ENCODE data around the gene ARHGAP25.
"Not testable (repeated sequence)": the region's sequence is repeated elsewhere in the genome, so short reads cannot be mapped to it uniquely, and the experiment has no call there.

Gene ARHGAP25

GRCh38 chr2:68792751-68793150 is 58.1 kb downstream of the ARHGAP25 start:
- DNase-seq (ENCODE audit: extremely low read depth in 1 of 2, low read depth in 1 of 2): no peak

GRCh38 chr2:68796295-68796905 is 61.8 kb downstream of the ARHGAP25 start:
- DNase-seq (ENCODE audit: extremely low read depth in 1 of 2, low read depth in 1 of 2): no peak

DNA sequence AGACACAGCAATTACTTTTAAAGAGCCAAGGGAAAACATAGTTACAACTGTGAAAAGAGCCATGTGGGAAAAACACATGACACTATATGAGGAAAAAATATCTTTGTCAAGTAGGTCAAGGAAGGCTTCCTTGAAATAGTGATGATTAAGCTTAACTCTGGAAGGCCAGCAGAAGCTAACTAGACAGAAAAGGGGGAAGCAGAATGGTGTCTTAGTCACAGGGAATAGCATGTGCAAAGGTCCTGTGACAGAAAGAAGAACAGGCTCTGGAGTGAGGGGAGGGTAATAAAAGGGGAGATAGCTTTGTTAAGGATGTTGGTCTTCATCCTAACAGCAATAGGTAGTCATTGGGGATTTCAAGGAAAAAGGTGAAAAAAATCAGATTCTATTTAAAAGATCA is 64.0 kb downstream of the ARHGAP25 start:
- no peak for DNase-seq (ENCODE audit: extremely low read depth in 1 of 2, low read depth in 1 of 2)

GRCh38 chr2:68799140-68800026 is 64.8 kb downstream of the ARHGAP25 start:
- no peak for DNase-seq (ENCODE audit: extremely low read depth in 1 of 2, low read depth in 1 of 2)

- no peak for DNase-seq (ENCODE audit: extremely low read depth in 1 of 2, low read depth in 1 of 2)
Measured at GRCh38 chr2:68800027-68800401, 65.4 kb downstream of the ARHGAP25 start.

DNA sequence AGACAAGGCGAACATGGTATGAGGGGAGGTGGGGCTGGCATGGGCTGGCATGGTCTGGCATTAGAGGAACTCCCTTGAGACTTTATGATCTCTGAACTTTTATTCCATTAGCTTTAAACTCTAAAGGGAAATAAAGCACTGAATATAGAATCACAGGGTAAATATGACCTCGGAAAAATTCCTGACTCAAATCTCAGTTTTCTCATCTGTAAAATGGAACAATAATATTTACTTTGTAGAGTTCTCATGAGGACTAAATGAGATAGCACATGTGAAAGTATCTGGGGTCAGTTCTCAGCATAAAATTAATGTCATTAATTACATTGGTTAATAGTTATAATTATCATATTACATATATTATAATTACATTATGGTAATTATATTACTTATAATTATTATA is 65.9 kb downstream of the ARHGAP25 start:
- no peak for DNase-seq (ENCODE audit: extremely low read depth in 1 of 2, low read depth in 1 of 2)

DNA sequence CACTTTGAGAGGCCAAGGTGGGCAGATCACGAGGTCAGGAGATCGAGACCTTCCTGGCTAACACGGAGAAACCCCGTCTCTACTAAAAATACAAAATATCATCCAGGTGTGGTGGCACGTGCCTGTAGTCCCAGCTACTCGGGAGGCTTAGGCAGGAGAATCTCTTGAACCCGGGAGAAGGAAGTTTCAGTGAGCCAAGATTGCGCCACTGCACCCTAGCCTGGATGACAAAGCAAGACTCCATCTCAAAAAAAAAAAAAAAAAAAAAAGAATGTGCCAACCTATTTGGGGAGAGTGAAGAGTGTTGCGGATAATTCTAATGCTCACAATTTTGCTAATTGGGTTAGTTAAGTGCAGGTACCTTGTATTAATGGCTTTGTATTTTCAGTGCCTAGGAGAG is 67.5 kb downstream of the ARHGAP25 start:
- DNase-seq (ENCODE audit: extremely low read depth in 1 of 2, low read depth in 1 of 2): not testable (repeated sequence)

- no peak for DNase-seq (ENCODE audit: extremely low read depth in 1 of 2, low read depth in 1 of 2)
Measured at GRCh38 chr2:68805025-68805424, 70.4 kb downstream of the ARHGAP25 start.

DNA sequence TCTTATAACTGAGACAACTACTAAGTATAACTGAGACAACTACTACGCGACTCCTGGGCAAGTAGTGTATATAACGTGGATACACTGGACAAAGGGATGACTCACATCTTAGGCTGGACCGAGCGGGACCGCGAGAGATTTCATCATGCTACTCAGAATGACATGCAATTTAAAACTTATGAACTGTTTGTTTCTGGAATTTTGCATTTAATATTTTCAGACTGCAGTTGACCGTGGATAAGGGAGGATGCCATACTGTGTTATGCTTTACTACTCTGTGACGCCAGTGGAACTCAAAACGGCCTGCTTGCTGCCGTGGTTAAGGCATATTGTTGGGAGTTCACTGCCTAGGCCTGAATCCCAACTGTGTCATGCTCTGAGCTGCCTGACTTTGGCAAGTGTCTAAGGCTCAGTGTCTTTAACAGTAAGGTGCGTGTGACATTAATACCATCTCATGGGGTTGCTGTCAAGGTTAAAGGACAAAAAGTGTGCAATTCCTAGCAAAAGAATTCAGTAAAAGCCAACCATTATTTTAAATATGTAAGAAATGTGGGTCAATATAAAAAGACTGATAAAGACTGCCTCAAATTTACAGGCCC is 72.0 kb downstream of the ARHGAP25 start:
- DNase-seq (ENCODE audit: extremely low read depth in 1 of 2, low read depth in 1 of 2): no peak

DNA sequence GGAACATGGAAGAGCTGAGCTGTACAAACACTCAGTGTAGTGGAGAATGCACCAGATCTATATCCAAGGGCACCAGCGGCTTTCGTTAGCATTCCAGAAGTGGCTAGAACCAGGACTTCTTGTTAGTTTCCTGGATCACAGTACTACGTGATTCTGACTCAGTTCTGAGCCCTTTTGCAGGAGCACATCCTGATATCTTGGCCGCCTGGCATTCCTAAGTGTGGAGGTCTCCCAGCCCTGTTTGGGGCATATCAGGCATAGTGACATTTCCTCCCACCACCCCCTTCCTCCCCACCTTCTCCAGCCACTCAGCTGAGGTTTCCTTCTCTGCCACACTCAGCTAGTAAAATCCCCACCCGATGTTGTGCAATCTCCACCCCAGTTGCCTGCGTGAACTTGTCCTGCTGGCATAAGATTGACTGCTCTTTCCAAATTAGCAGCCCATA is 73.2 kb downstream of the ARHGAP25 start:
- DNase-seq (ENCODE audit: extremely low read depth in 1 of 2, low read depth in 1 of 2): no peak

- DNase-seq (ENCODE audit: extremely low read depth in 1 of 2, low read depth in 1 of 2): no peak
Measured at GRCh38 chr2:68809324-68810240, 75.0 kb downstream of the ARHGAP25 start.

- DNase-seq (ENCODE audit: extremely low read depth in 1 of 2, low read depth in 1 of 2): no peak
Measured at GRCh38 chr2:68811364-68811763, 76.8 kb downstream of the ARHGAP25 start.

GRCh38 chr2:68812251-68812650 is 77.6 kb downstream of the ARHGAP25 start:
- no peak for DNase-seq (ENCODE audit: extremely low read depth in 1 of 2, low read depth in 1 of 2)

DNA sequence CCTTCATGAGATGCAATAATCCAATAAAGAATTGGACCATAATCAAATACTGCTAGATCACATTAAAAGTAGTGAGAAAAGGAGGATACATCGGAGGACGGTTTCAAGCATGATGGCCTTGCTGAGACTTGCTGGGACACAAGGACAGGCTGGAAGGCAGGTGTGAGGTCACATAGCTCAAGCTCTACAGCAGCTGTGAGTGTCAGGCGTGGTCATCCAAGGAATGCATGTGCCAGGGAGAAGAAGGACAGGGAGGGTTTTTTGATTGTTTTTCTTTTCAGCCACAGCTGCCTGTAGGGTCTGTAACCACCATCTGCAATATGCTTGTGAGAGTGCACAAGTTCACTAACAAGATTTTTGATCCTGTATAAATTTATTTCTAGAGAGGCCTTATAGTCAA is 79.0 kb downstream of the ARHGAP25 start:
- DNase-seq (ENCODE audit: extremely low read depth in 1 of 2, low read depth in 1 of 2): no peak

GRCh38 chr2:68817306-68817705 is 82.7 kb downstream of the ARHGAP25 start:
- no peak for DNase-seq (ENCODE audit: extremely low read depth in 1 of 2, low read depth in 1 of 2)

- no peak for DNase-seq (ENCODE audit: extremely low read depth in 1 of 2, low read depth in 1 of 2)
Measured at GRCh38 chr2:68819556-68819955, 84.9 kb downstream of the ARHGAP25 start.

- DNase-seq (ENCODE audit: extremely low read depth in 1 of 2, low read depth in 1 of 2): no peak
Measured at GRCh38 chr2:68822207-68822872, 87.7 kb downstream of the ARHGAP25 start.

DNA sequence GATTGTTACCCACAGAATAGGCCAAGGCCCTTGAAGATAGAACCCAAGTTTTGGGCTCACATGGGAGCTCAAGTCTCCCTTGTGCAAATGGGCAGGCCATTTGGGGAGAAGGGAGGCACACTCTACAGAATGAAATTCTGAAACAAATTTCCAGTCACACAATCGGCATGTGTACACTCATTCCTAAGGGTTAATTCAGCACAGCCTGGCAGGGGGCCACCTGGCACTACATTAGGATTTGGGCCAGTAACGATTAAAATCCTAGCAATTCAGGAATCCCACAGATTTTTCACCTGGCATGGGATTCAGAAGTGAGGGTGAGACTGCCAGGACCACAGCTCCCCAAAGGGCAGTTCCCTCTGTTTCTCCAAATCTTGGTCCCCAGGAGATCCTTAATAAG is 90.2 kb downstream of the ARHGAP25 start:
- DNase-seq (ENCODE audit: extremely low read depth in 1 of 2, low read depth in 1 of 2): no peak

- DNase-seq (ENCODE audit: extremely low read depth in 1 of 2, low read depth in 1 of 2): no peak
Measured at GRCh38 chr2:68825866-68826265, 91.3 kb downstream of the ARHGAP25 start.

DNA sequence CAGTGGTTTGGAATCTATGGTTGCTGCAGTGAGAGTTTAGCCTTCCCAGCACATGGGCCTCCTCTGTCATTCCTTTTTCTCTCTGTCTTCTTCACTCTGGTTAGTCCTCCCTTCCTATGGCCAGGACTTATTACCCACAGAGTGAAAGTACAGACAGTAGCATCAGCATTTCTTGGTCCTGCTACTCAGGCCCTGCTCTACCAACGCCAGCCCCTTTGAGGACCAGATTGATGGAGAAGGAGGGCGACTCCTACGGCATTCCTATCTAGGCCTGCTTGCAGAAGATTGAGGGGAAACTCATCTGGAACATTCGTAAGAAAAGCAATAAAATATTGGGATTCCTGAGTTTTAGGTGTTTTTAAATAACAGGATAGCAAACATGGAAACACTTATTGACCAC is 93.1 kb downstream of the ARHGAP25 start:
- DNase-seq (ENCODE audit: extremely low read depth in 1 of 2, low read depth in 1 of 2): no peak

Data from activated CD8-positive, alpha-beta memory T cell treated with anti-CD3 and anti-CD28 coated beads for 1 hour (primary cell).